ENCODE measurements around the gene ZSCAN12. TPM values are rescaled to one million over a fixed set of nuclear protein-coding genes. Genes with fewer than 3 reads are reported as not detected.
"Not testable (repeated sequence)": the region's sequence is repeated elsewhere in the genome, so short reads cannot be mapped to it uniquely, and the experiment has no call there.

The ZSCAN12 gene
- 10 to 100 TPM in 2 of 4 donors, 1 to 10 TPM in 2; 8.1 to 13.3 (median 9.5) TPM for total RNA-seq

- H3K36me3 ChIP-seq, result no peaks in the 10 kb centered on the region
- peaks cover 4 to 48% of the 10 kb centered on the region in 2 donors for H3K4me1 ChIP-seq
- no peaks in the 10 kb centered on the region for H3K27me3 ChIP-seq
- no peaks in the 10 kb centered on the region for H3K9me3 ChIP-seq
- TF ChIP-seq CTCF (IDR thresholded peaks at IDR 0.05) (peak in 4 of 6 experiments; percentile 37 to 56 (median 49)), POLR2A (IDR thresholded peaks at IDR 0.05) (peak in 1 of 2 donors; percentile 49)
- peak within 1 kb of the TSS in 1 of 3 donors; percentile 72 for H3K27ac ChIP-seq
- peak within 1 kb of the TSS; percentile 43 to 82 (median 73) for H3K4me3 ChIP-seq (replicated peaks in 1 of 3)
- intact Hi-C loops (cut with DNase I), result no loop called here
- 4% methylated on average over 33 to 39 of the region's 49 CpGs for WGBS, 2 donors
- DNase-seq, result peak; percentile 75 to 84
Measured at GRCh38 chr6:28399350-28400121, at the start of gene ZSCAN12. Gene ZSCAN12 (minus strand): TSS chr6:28399747. CDS start chr6:28398405, 1,342 bp downstream.

GRCh38 chr6:28449056-28449455 lies 49.5 kb upstream of the ZSCAN12 start:
- DNase-seq, result no peak
- H3K36me3 ChIP-seq, result no peaks in the 10 kb centered on the region
- 92 to 95% methylated on average over 1 of the region's 1 CpG for WGBS, 2 donors
- H3K4me1 ChIP-seq, result peaks cover 3 to 4% of the 10 kb centered on the region in 2 donors
- intact Hi-C loops (cut with DNase I), result no loop called here
- no peak overlapping the region for H3K27ac ChIP-seq
- H3K9me3 ChIP-seq, result no peaks in the 10 kb centered on the region
- TF ChIP-seq CTCF (IDR thresholded peaks at IDR 0.05), result no peak
- no peak for TF ChIP-seq POLR2A (IDR thresholded peaks at IDR 0.05)
- no peak overlapping the region for H3K4me3 ChIP-seq (replicated peaks in 1 of 3)
- H3K27me3 ChIP-seq, result peaks cover 8% of the 10 kb centered on the region

- H3K27ac ChIP-seq; H3K27me3 ChIP-seq; H3K9me3 ChIP-seq; H3K36me3 ChIP-seq; DNase-seq; H3K4me1 ChIP-seq; H3K4me3 ChIP-seq (replicated peaks in 1 of 3); intact Hi-C loops (cut with DNase I): not testable (repeated sequence)
Measured at GRCh38 chr6:28447512-28447906, 48.0 kb upstream of the ZSCAN12 start.

GRCh38 chr6:28446818-28447511 lies 47.4 kb upstream of the ZSCAN12 start:
- WGBS, 2 donors, result 3 to 6% methylated on average over 32 to 33 of the region's 36 CpGs
- Histone ChIP-seq H3K27ac (no peak overlapping the region), H3K4me3 (replicated peaks in 1 of 3) (no peak overlapping the region), H3K9me3 (no peaks in the 10 kb centered on the region), H3K27me3 (peaks cover 8% of the 10 kb centered on the region), H3K36me3 (no peaks in the 10 kb centered on the region), H3K4me1 (peaks cover 4 to 7% of the 10 kb centered on the region in 2 donors)
- no peak for TF ChIP-seq POLR2A (IDR thresholded peaks at IDR 0.05)
- TF ChIP-seq CTCF (IDR thresholded peaks at IDR 0.05), result no peak
- intact Hi-C loops (cut with DNase I), result no loop called here
- DNase-seq, result no peak

- H3K27me3 ChIP-seq; H3K9me3 ChIP-seq; H3K36me3 ChIP-seq; H3K4me1 ChIP-seq; intact Hi-C loops (cut with DNase I); DNase-seq; H3K4me3 ChIP-seq (replicated peaks in 1 of 3); H3K27ac ChIP-seq: not testable (repeated sequence)
- 86 to 90% methylated on average over 3 of the region's 3 CpGs for WGBS, 2 donors
Measured at GRCh38 chr6:28444759-28445158, 45.2 kb upstream of the ZSCAN12 start.

Data from thyroid gland (tissue), 4 donors.